Activated naive CD8-positive, alpha-beta T cell (primary cell): ENCODE data around the gene PDLIM1.
"Not testable (repeated sequence)": the region's sequence is repeated elsewhere in the genome, so short reads cannot be mapped to it uniquely, and the experiment has no call there.

Source experiments
- H3K27ac Mint-ChIP-seq: one replicate; pipeline ENCODE4 v1.8.0; 2021; ENCODE audit warnings: mixed read lengths
- H3K27me3 Mint-ChIP-seq: one replicate; pipeline ENCODE4 v1.8.0; 2021; ENCODE audit warnings: mixed read lengths
- H3K36me3 Mint-ChIP-seq: one replicate; pipeline ENCODE4 v1.8.0; 2021; ENCODE audit warnings: mixed read lengths
- H3K4me1 Mint-ChIP-seq: one replicate; pipeline ENCODE4 v1.8.0; 2021; ENCODE audit warnings: low read depth, mixed read lengths
- H3K4me3 Mint-ChIP-seq: one replicate; pipeline ENCODE4 v1.8.0; 2021; ENCODE audit warnings: mild to moderate bottlenecking, mixed read lengths
- H3K9me3 Mint-ChIP-seq: one replicate; pipeline ENCODE4 v1.8.0; 2021; ENCODE audit warnings: low read depth, mixed read lengths

The PDLIM1 gene

GRCh38 chr10:95234951-95235350 lies 55.9 kb downstream of the PDLIM1 start:
- H3K27me3 Mint-ChIP-seq, result peaks cover 3% of the 10 kb centered on the region
- H3K9me3 Mint-ChIP-seq, result no peaks in the 10 kb centered on the region
- H3K36me3 Mint-ChIP-seq, result peaks cover 2% of the 10 kb centered on the region

GRCh38 chr10:95233377-95234034 lies 57.3 kb downstream of the PDLIM1 start:
- no peak overlapping the region for H3K4me3 Mint-ChIP-seq
- H3K9me3 Mint-ChIP-seq, result no peaks in the 10 kb centered on the region
- peaks cover 24% of the 10 kb centered on the region for H3K4me1 Mint-ChIP-seq
- H3K36me3 Mint-ChIP-seq, result peaks cover 2% of the 10 kb centered on the region
- H3K27ac Mint-ChIP-seq, result no peak overlapping the region
- H3K27me3 Mint-ChIP-seq, result peaks cover 3% of the 10 kb centered on the region

More at GRCh38 chr10:95234951-95235350, 55.9 kb downstream of the PDLIM1 start:
- H3K4me1 Mint-ChIP-seq, result peaks cover 24% of the 10 kb centered on the region
- no peak overlapping the region for H3K27ac Mint-ChIP-seq
- no peak overlapping the region for H3K4me3 Mint-ChIP-seq

DNA sequence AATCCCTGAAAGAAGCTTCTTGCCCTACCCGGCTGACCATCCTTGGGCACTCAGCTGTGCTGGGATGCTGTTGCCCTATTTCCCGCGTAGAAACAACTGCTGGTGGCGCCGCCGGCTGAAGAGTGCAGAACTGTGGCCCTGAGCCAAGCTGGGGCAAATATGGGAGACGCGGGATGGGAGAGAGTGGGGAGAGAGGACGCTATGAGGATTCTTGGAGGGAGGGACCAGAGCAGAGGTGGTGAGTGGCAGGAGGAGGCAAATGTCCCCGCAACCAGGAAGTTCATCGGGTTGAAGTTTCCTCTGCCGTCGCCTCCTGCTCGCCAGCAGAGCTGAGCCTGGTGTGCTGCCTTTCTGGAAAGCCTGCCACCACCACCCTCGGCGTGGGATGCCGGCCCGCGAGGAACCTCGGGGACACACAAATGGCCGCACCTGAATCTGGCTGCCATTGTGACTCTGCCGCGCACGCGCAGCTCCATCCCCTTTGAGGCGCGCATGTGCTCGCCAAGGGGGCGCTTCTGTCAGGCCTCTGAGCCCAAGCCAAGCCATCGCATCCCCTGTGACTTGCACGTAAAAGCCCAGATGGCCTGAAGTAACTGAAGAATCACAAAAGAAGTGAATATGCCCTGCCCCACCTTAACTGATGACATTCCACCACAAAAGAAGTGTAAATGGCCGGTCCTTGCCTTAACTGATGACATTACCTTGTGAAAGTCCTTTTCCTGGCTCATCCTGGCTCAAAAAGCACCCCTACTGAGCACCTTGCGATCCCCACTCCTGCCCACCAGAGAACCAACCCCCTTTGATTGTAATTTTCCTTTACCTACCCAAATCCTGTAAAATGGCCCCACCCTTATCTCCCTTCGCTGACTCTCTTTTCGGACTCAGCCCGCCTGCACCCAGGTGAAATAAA lies 59.9 kb downstream of the PDLIM1 start:
- H3K9me3 Mint-ChIP-seq, H3K36me3 Mint-ChIP-seq, H3K27me3 Mint-ChIP-seq: not testable (repeated sequence)
- Mint-ChIP-seq H3K27ac (peak overlapping the region; percentile 84), H3K4me1 (peaks cover 14% of the 10 kb centered on the region), H3K4me3 (peak overlapping the region; percentile 88)

- peaks cover 2% of the 10 kb centered on the region for H3K36me3 Mint-ChIP-seq
- H3K27ac Mint-ChIP-seq, result peak overlapping the region; percentile 84
- peak overlapping the region; percentile 88 for H3K4me3 Mint-ChIP-seq
- H3K27me3 Mint-ChIP-seq, result peaks cover 3% of the 10 kb centered on the region
- peaks cover 11% of the 10 kb centered on the region for H3K4me1 Mint-ChIP-seq
- no peaks in the 10 kb centered on the region for H3K9me3 Mint-ChIP-seq
Measured at GRCh38 chr10:95229724-95230627, 60.8 kb downstream of the PDLIM1 start.

GRCh38 chr10:95228934-95229723 lies 61.7 kb downstream of the PDLIM1 start:
- H3K9me3 Mint-ChIP-seq, H3K36me3 Mint-ChIP-seq, H3K4me3 Mint-ChIP-seq, H3K27me3 Mint-ChIP-seq, H3K27ac Mint-ChIP-seq: not testable (repeated sequence)
- peaks cover 10% of the 10 kb centered on the region for H3K4me1 Mint-ChIP-seq

DNA sequence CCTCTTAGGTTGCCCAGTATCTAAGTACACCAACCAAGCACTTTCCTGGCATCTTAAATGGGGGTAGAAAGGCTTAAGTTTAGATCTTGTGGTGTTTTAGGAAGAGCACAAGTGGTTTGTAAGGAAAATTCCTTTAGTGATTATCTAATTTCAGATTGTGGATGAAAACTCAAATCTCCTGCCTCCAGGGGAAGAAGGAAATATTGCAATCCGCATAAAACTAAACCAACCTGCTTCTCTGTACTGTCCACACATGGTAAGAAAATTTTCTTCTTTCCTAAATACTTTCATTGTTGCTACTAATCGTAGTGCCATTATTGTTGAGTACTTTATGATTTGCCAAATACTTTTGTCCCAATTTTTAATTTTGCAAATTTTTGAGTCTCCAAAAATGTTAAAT lies 65.7 kb downstream of the PDLIM1 start:
- no peaks in the 10 kb centered on the region for H3K36me3 Mint-ChIP-seq
- H3K27me3 Mint-ChIP-seq, result no peaks in the 10 kb centered on the region
- no peaks in the 10 kb centered on the region for H3K4me1 Mint-ChIP-seq
- no peaks in the 10 kb centered on the region for H3K9me3 Mint-ChIP-seq
- no peak overlapping the region for H3K27ac Mint-ChIP-seq
- no peak overlapping the region for H3K4me3 Mint-ChIP-seq

- H3K36me3 Mint-ChIP-seq, result peaks cover 9% of the 10 kb centered on the region
- H3K9me3 Mint-ChIP-seq, result no peaks in the 10 kb centered on the region
- peaks cover 3% of the 10 kb centered on the region for H3K27me3 Mint-ChIP-seq
- no peaks in the 10 kb centered on the region for H3K4me1 Mint-ChIP-seq
- no peak overlapping the region for H3K27ac Mint-ChIP-seq
- no peak overlapping the region for H3K4me3 Mint-ChIP-seq
Measured at GRCh38 chr10:95221124-95221523, 69.7 kb downstream of the PDLIM1 start.

DNA sequence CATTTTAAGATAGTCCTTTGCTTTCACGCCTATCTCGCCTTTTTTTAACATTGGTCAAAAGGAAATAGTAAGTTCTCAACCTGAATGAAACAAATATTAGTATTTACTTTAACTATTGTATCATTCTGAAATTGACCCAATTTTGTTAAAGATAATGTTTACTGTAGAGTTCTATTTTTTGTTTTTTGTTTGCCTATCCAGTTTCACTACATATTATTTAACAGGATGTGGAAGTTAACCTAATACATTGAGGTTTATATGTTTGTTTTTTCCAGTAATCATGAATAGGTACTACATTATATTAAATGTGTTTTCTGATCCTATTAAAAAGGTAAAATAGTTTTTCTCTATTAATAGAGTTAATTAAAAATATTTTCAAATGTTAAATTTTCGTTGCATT lies 70.3 kb downstream of the PDLIM1 start:
- Mint-ChIP-seq H3K27me3 (peaks cover 3% of the 10 kb centered on the region), H3K4me1 (no peaks in the 10 kb centered on the region), H3K27ac (no peak overlapping the region), H3K9me3 (no peaks in the 10 kb centered on the region), H3K36me3 (peaks cover 10% of the 10 kb centered on the region), H3K4me3 (no peak overlapping the region)

DNA sequence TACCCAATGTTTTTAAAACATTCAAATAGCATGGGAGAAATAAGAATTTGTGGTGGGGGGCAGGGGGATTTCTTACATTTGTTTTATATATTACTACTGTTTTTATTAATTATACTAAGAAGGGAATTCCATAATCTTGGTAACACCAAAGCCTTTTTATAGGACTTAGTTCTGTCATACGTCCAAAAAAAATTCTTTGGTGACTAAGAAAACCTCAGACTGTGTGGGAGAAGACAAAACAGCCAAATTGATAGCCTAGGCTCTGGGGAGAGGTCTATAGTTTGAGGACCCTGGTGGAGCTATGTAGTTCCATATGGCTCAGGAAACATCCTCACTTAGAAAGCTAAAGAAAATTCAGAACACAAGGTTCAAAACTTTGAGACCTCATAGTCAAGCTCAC lies 73.3 kb downstream of the PDLIM1 start:
- no peaks in the 10 kb centered on the region for H3K4me1 Mint-ChIP-seq
- H3K36me3 Mint-ChIP-seq, result peaks cover 17% of the 10 kb centered on the region
- H3K27me3 Mint-ChIP-seq, result peaks cover 3% of the 10 kb centered on the region
- H3K9me3 Mint-ChIP-seq, result no peaks in the 10 kb centered on the region
- no peak overlapping the region for H3K4me3 Mint-ChIP-seq
- no peak overlapping the region for H3K27ac Mint-ChIP-seq

DNA sequence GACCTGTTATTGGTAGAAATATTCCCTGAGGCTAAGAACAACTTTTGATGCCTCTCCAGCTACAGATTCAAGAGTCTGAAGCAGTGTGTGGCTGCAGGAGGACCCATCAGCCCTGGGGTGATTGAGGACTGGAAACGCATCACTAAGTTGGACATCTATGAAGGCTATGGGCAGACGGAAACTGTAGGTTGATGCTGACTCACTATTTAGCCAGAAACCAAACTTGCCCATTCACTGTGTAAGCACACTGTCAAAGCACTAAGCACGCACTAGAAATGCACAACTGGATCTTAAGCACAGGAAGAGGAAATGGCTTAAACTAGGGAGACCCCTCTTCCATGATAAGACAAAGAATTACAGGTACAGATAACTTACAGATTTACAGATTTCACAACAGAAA lies 76.0 kb downstream of the PDLIM1 start:
- Mint-ChIP-seq H3K9me3 (no peaks in the 10 kb centered on the region), H3K4me3 (no peak overlapping the region), H3K36me3 (peaks cover 17% of the 10 kb centered on the region), H3K27ac (no peak overlapping the region), H3K4me1 (no peaks in the 10 kb centered on the region), H3K27me3 (peaks cover 3% of the 10 kb centered on the region)

DNA sequence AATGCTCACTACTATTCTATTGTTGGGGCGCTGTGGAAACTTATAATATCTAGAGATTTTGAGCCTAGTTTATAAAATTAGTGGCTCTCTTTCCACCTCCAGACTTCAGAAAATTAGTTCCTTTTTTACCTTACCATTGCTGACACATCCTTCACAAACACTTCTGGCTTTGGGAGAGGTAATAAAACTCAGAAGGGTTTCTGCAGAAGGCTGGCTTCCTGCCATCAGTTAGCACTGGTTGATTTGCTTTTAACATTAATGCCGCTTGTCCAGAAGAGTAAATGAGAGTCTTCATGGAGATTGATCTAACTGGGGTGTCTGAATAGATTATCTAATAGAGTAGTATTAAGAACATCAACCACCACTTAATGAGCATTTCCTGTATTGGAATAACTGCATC lies 76.4 kb downstream of the PDLIM1 start:
- Mint-ChIP-seq H3K36me3 (peaks cover 16% of the 10 kb centered on the region), H3K9me3 (no peaks in the 10 kb centered on the region), H3K4me1 (no peaks in the 10 kb centered on the region), H3K4me3 (no peak overlapping the region), H3K27ac (no peak overlapping the region), H3K27me3 (peaks cover 3% of the 10 kb centered on the region)

- H3K36me3 Mint-ChIP-seq, result peaks cover 14% of the 10 kb centered on the region
- H3K4me1 Mint-ChIP-seq, result no peaks in the 10 kb centered on the region
- H3K9me3 Mint-ChIP-seq, result no peaks in the 10 kb centered on the region
- no peak overlapping the region for H3K27ac Mint-ChIP-seq
- H3K4me3 Mint-ChIP-seq, result no peak overlapping the region
- H3K27me3 Mint-ChIP-seq, result peaks cover 2% of the 10 kb centered on the region
Measured at GRCh38 chr10:95211606-95212279, 79.1 kb downstream of the PDLIM1 start.

- Mint-ChIP-seq H3K4me1 (no peaks in the 10 kb centered on the region), H3K36me3 (peaks cover 4% of the 10 kb centered on the region), H3K27ac (no peak overlapping the region), H3K4me3 (no peak overlapping the region), H3K27me3 (no peaks in the 10 kb centered on the region), H3K9me3 (peaks cover 9% of the 10 kb centered on the region)
Measured at GRCh38 chr10:95209509-95210127, 81.2 kb downstream of the PDLIM1 start.
